ENCODE data around the gene PHACTR1. TPM values are rescaled to one million over a fixed set of nuclear protein-coding genes. Genes with fewer than 3 reads are reported as not detected.

The PHACTR1 gene
- total RNA-seq, 1 experiment from 2014 or later: 15.5 TPM

GRCh38 chr6:13260831-13261230 lies 544.3 kb downstream of the PHACTR1 start:
- ATAC-seq (no peak), DNase-seq (ENCODE audit: low spot score) (no peak)
- ChIA-PET CTCF (interaction anchor here (0.6 kb wide), 1 partner anchor 15 kb away, joined by 3 read pairs; no protein-coding TSS in a partner anchor), POLR2A (no interaction called here)
- Mint-ChIP-seq H3K36me3 (peaks cover 18% of the 10 kb centered on the region), H3K4me1 (peaks cover 16% of the 10 kb centered on the region), H3K4me3 (no peak overlapping the region), H3K27ac (no peak overlapping the region), H3K9me3 (peaks cover 19% of the 10 kb centered on the region), H3K27me3 (ENCODE audit: low read depth) (no peaks in the 10 kb centered on the region)
- TF ChIP-seq SMAD4 (CRISPR knock-in tag; IDR thresholded peaks at IDR 0.05) (no peak), ETV6 (CRISPR knock-in tag; IDR thresholded peaks at IDR 0.05) (no peak), SOX15 (CRISPR knock-in tag; IDR thresholded peaks at IDR 0.05) (no peak)

GRCh38 chr6:13261464-13261994 lies 545.0 kb downstream of the PHACTR1 start:
- Mint-ChIP-seq H3K36me3 (peaks cover 18% of the 10 kb centered on the region), H3K9me3 (peaks cover 19% of the 10 kb centered on the region), H3K27ac (no peak overlapping the region), H3K4me1 (peaks cover 14% of the 10 kb centered on the region), H3K4me3 (no peak overlapping the region), H3K27me3 (ENCODE audit: low read depth) (no peaks in the 10 kb centered on the region)
- TF ChIP-seq CBFB (CRISPR knock-in tag; IDR thresholded peaks at IDR 0.05; ENCODE audit: low read depth) (no peak), TP53 (CRISPR knock-in tag; IDR thresholded peaks at IDR 0.05) (no peak), CDX4 (CRISPR knock-in tag; IDR thresholded peaks at IDR 0.05; ENCODE audit: borderline replicate concordance) (no peak), ZNF532 (CRISPR knock-in tag; IDR thresholded peaks at IDR 0.05; ENCODE audit: borderline replicate concordance) (no peak), HMGA2 (CRISPR knock-in tag; IDR thresholded peaks at IDR 0.05) (no peak), NR1H2 (CRISPR knock-in tag; IDR thresholded peaks at IDR 0.05) (no peak), GABPB1 (CRISPR knock-in tag; IDR thresholded peaks at IDR 0.05) (no peak), CREM (CRISPR knock-in tag; IDR thresholded peaks at IDR 0.05) (no peak), FOXJ3 (CRISPR knock-in tag; IDR thresholded peaks at IDR 0.05; ENCODE audit: borderline replicate concordance) (no peak), IRF1 (CRISPR knock-in tag; IDR thresholded peaks at IDR 0.05) (no peak), E2F4 (CRISPR knock-in tag; IDR thresholded peaks at IDR 0.05; ENCODE audit: borderline replicate concordance, low read depth) (no peak), ZNF425 (CRISPR knock-in tag; conservative IDR thresholded peaks at IDR 0.05) (no peak), NFYB (CRISPR knock-in tag; conservative IDR thresholded peaks at IDR 0.05; ENCODE audit: low read depth) (no peak), MLX (CRISPR knock-in tag; IDR thresholded peaks at IDR 0.05) (no peak), ZMAT4 (CRISPR knock-in tag; IDR thresholded peaks at IDR 0.05) (no peak), ERG (CRISPR knock-in tag; IDR thresholded peaks at IDR 0.05) (no peak)
- DNase-seq (ENCODE audit: low spot score): no peak
- ChIA-PET CTCF (no interaction called here), POLR2A (no interaction called here)
- ATAC-seq: no peak

Data from WTC11 (cell line).